Measurements from ENCODE around the gene SLC39A11.
"Not testable (repeated sequence)": the region's sequence is repeated elsewhere in the genome, so short reads cannot be mapped to it uniquely, and the experiment has no call there.

DNA sequence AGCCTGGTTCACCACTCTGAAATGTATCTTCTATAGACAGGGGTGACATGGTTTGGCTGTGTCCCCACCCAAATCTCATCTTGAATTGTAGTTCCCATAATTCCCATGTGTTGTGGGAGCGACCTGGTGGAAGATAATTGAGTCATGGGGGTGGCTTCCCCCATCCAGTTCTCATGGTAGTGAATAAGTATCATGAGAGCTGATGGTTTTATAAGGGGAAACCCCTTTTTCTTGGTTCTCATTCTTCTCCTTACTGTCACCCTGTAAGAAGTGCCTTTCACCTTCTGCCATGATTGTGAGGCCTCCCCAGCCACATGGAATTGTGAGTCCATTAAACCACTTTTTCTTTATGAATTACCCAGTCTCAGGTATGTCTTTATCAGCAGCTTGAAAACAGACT, 319.3 kb downstream of the SLC39A11 start:
- TF ChIP-seq, protein P1, sequence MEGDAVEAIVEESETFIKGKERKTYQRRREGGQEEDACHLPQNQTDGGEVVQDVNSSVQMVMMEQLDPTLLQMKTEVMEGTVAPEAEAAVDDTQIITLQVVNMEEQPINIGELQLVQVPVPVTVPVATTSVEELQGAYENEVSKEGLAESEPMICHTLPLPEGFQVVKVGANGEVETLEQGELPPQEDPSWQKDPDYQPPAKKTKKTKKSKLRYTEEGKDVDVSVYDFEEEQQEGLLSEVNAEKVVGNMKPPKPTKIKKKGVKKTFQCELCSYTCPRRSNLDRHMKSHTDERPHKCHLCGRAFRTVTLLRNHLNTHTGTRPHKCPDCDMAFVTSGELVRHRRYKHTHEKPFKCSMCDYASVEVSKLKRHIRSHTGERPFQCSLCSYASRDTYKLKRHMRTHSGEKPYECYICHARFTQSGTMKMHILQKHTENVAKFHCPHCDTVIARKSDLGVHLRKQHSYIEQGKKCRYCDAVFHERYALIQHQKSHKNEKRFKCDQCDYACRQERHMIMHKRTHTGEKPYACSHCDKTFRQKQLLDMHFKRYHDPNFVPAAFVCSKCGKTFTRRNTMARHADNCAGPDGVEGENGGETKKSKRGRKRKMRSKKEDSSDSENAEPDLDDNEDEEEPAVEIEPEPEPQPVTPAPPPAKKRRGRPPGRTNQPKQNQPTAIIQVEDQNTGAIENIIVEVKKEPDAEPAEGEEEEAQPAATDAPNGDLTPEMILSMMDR (IDR thresholded peaks at IDR 0.05) = not testable (repeated sequence)
- not testable (repeated sequence) for TF ChIP-seq EZH2phosphoT487, EZH2 (IDR thresholded peaks at IDR 0.05)
